D721Med (cell line): ENCODE data around the gene CORT.
A peak's percentile ranks its signal among the peaks of the same experiment; 100 is the strongest.

ENCODE experiments used
- DNase-seq: peaks from one replicate; pipeline ENCODE4 v3.0.0; 2011; ENCODE audit warnings: low spot score; ENCODE audit not compliant: insufficient read length
- FAIRE-seq: peaks from 2 replicates; lab custom pipeline; 2011; peaks lifted over from hg19 to GRCh38; lab: Jason Lieb, UNC
- TF ChIP-seq, protein P1 (sequence below): IDR thresholded peaks from 2 replicates; pipeline ENCODE4 v1.5.1; 2012; ENCODE audit warnings: mild to moderate bottlenecking, control low read depth; ENCODE audit not compliant: insufficient read depth; ENCODE audit errors: missing control alignments

The CORT gene

DNA sequence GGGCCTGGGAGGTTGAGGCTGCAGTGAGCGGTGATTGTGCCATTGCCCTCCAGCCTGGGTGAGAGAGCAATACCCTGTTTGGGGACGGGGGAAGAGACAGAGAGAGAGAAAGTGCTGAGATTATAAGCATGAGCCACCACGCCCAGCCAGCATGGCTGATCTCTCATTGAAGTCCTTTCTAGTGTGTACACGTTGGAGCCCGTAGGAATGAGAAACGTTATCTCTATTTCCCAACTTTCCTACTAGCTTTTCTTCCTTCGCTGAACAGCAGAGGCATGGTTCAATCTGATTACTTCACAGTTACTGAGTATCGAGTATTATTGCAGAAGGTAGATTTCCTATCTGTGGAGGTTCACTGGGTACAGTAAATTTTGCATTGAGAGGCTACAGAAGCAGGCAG is 29.5 kb downstream of the CORT start:
- DNase-seq (no peak), FAIRE-seq (no peak)
- TF ChIP-seq, protein P1, sequence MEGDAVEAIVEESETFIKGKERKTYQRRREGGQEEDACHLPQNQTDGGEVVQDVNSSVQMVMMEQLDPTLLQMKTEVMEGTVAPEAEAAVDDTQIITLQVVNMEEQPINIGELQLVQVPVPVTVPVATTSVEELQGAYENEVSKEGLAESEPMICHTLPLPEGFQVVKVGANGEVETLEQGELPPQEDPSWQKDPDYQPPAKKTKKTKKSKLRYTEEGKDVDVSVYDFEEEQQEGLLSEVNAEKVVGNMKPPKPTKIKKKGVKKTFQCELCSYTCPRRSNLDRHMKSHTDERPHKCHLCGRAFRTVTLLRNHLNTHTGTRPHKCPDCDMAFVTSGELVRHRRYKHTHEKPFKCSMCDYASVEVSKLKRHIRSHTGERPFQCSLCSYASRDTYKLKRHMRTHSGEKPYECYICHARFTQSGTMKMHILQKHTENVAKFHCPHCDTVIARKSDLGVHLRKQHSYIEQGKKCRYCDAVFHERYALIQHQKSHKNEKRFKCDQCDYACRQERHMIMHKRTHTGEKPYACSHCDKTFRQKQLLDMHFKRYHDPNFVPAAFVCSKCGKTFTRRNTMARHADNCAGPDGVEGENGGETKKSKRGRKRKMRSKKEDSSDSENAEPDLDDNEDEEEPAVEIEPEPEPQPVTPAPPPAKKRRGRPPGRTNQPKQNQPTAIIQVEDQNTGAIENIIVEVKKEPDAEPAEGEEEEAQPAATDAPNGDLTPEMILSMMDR: no peak

DNA sequence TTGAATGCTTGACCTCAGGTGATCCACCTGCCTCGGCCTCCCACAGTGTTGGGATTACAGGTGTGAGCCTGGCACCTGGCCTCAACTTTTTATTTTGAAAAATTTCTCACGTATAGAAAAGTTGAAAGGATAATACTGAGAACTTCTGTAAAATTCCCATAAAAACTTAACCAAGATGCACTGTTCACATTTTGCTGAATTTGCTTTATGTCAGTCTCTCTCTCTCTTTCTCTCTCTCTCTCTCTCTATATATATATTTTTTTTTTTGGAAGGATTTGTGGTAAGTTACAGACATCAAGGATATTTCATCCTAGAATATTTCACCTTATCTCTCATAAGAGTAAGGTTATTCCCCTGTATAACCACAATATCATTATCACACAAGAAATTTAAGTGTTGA is 30.8 kb downstream of the CORT start:
- TF ChIP-seq, protein P1: no peak
- DNase-seq: no peak
- FAIRE-seq: no peak

DNA sequence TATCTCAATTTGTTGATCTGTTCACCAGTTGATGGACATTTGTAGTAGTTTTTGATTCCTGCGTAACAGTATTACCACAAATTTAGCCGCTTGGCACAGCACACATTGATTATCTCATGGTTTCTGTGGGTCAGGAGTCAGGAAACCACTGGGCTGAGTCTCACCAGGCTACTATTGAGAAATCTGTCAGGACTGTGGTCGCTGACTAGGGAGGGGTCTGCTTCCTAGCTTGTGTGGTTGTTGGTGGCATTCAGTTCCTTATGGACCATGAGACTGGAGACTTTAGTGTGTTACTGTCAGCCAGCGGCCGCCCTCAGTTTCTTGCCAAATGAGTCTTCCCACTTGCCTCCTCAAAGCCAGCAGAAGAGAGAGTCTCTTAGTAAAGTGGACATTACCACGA is 34.7 kb downstream of the CORT start:
- DNase-seq (no peak), FAIRE-seq (no peak)
- TF ChIP-seq, protein P1: no peak

DNA sequence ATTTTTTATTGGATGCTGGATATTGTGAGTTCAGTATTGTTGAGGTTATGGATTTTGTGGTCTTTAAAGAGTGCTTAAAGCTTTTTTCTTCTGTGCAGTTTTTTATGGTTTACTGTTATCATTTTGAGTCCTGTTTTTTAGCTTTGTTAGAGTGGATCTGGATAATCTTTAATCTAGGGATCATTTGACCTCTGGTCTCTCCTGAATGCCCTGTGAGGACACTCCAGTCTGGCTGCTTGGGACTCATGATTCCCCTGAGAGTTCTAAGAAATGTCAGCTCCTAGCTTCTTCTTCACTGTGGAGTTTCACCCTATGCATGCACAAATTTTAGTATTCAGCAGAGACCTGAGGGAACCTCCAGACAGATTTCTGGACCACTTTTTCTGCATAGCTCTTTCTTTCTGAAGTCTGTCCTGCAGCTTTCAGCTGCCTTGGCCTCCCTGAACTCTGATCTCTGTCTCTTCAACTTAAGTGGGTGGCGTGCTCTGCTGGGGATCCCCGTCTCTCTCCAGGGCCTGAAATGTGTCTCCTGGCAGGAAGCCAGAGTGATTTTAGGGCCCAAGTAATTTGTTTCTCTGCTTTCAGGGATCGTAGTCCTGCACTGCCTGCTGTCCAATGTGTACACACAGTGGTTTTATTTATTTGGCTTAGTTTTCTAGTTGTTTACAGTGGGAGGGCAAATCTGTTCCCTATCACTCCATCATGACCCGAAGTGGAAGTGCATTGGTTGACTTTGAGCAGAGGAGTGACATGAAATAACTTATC is 39.6 kb downstream of the CORT start:
- TF ChIP-seq, protein P1: no peak
- FAIRE-seq: no peak
- DNase-seq: no peak

DNA sequence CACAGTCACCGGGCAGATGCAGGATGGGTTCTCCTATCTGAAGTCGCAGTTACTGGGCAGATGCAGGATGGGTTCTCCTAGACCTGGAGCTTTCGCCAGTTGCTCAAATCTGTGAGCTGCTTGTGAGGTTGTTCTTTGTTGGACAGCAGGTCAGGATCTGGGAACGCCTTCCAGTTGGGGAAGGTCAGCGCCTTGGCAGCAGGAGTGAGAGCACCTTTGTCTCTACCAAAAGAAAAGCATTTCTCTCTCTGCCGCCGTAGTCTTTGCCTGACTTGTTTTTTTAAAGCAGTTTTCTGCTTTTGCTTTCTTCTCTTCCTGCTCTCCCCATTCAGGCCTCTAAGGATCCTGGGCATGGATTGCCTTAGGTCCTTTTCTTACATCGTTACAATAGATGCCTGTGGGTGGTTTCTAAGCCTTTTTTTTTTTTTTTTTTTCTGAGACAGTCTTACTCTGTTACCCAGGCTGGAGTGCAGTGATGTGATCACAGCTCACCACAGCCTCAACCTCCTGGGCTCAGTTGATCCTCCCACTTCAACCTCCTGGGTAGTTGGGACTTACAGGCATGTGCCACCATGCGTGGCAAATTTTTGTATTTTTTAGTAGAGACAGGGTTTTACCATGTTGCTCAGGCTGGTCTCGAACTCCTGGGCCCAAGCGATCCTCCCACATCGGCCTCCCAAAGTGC is 40.6 kb downstream of the CORT start:
- FAIRE-seq (no peak), DNase-seq (no peak)
- TF ChIP-seq, protein P1: no peak

DNA sequence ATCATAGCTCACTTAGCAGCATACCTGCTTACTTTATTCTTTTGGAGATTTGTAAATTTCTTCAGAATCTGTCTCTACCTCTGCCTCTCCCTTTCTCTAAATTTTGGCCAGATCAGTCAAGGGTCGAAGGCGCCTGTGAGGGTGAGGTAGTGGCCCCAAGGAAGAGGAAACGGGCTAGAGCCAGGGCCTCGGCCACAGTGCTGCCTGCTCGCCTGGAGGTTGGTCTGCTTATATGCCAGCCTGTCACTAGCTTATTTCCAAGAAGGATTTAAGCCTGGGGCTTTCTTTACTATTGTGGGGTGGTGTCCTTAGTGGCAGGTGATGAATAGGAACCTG is 44.6 kb downstream of the CORT start:
- no peak for FAIRE-seq
- TF ChIP-seq, protein P1: no peak
- DNase-seq: no peak

DNA sequence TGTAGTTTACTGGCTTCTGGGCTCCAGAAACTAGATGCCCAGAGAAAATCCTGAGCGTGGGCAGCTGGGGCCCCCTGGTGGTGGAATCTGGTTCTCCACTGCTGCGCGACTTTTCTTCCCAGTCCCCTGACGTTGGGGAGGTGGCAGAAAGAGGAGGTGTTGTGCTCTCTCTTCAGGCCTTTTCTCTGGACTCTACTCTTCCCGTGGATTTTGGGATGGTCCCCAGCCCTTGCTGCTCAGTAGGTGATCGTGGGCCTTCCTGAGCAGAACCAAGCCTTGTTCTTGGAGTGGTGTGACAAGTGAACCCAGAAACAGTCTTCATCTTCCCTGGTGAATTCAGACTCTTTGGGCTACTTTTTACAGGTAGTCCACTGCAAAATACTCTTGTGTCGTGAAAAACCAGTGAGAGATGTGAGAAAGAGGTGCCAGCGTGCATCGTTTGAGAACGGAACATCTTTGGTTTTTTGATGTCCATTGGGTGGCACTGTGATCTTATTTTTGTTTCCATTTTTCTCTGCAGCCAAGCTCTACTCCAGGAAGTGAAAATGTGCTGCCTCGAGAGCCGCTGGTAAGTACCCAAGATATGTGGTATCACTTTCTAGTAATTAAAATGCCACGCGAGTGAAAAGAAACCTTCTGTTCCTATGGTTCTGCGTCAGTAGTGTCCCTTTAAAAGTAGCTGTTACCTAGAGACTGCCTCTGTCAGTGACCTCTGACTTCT is 45.1 kb downstream of the CORT start:
- peak; percentile 38 for DNase-seq
- no peak for FAIRE-seq
- TF ChIP-seq, protein P1: peak; percentile 80
